Activated naive CD4-positive, alpha-beta T cell (primary cell): ENCODE measurements around the gene CCL17.
"Not testable (repeated sequence)": the region's sequence is repeated elsewhere in the genome, so short reads cannot be mapped to it uniquely, and the experiment has no call there.

ENCODE experiments used
- DNase-seq, 4 experiments: peaks; one replicate each; lab custom pipeline; 2025; lab: John Stamatoyannopoulos, UW

CCL17 gene

GRCh38 chr16:57403965-57404817, at the start of gene CCL17:
Gene CCL17 (plus strand): TSS chr16:57404767. CDS start chr16:57413933, 9,166 bp downstream.
- no peak for DNase-seq

DNA sequence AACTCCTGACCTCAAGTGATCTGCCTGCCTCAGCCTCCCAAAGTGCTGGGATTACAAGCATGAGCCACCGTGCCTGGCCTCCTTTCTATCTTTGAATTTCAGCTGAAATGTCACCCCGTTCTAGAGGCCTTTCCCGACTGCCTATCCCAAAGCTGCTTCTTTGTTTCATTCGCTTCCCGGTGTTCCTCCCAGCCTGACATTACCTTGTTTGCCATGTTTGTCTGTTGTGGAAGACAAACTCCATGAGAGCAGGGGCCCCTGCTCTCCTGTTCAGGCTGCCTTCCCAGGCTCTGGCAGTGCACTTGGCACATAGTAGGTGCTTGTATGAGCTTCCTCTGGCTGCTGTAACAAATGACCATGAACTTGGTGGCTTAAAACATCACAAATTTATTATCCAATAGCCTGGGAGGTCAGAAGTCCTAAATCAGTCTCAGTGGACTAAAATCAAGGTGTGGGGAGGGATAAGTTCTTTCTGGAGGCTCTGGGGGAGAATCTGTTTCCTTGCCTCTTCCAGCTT, 48.6 kb upstream of the CCL17 start:
- no peak for DNase-seq

DNA sequence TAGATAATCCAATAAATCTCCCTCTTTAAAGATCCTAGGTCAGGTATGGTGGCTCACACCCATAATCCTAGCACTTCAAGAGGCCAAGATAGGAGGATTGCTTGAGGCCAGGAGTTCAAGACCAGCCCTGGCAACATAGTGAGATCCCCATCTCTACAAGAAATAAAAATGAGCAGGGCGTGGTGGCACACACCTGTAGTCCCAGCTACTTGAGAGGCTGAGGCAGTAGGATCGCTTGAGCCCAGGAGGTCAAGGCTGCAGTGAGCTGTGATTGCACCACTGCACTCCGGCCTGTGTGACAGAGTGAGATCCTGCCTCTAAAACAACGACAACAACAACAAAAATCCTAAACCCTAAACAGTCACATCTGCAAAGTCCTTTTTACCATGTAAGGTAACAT, 48.0 kb upstream of the CCL17 start:
- no peak for DNase-seq

DNA sequence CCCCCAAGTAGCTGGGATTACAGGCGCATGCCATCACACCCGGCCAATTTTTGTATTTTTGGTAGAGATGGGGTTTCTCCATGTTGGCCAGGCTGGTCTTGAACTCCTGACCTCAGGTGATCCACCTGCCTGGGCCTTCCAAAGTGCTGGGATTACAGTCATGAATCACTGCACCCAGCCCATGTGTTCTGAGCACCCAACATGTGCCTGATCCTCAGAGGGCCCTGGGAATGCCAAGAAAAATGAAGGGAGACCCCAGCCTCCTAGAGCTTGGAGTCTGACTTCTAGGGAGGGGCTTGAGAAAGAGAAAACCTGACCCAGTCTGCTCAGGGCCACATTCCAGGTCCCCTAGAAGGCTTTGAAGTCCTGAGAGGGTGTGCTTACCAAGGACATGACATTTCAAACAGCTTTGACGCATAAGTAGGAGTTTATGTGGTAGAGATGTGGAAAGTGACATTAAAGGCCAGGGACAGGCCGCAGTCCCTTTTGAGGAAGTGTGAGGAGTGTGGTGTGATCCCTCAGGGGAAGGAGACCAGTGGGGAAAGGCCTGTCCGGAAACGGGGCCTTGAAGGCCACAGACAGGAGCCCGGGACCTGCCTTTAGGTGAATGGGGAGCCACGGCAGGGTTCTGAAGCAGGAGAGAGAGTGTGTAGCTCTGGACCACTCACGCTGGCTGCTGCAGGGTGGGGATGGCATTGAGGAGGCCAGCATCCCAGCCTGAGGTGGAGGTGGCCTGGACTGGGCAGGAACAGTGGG, 47.1 kb upstream of the CCL17 start:
- no peak for DNase-seq

DNA sequence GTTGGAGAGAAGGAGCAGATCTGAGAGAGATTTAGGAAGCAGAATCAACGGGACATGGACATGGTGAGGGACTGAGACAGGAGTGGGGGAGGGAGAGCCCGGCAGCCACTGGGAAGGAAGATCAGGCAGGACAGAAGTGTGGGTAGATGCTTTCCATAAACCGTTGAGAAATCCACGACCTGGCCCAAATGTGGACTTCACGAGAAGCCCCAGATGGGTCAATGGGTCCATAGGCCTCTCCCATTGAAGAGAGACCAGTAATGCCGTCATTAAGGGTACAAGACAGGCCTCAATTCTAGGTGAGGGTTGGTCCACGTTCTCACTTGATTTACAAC, 46.5 kb upstream of the CCL17 start:
- DNase-seq, result no peak

GRCh38 chr16:57358527-57359095, 46.0 kb upstream of the CCL17 start, which contains the start of gene CCL22:
Gene CCL22 (plus strand): TSS chr16:57358783. CDS start chr16:57358817, 34 bp downstream.
- no peak for DNase-seq

DNA sequence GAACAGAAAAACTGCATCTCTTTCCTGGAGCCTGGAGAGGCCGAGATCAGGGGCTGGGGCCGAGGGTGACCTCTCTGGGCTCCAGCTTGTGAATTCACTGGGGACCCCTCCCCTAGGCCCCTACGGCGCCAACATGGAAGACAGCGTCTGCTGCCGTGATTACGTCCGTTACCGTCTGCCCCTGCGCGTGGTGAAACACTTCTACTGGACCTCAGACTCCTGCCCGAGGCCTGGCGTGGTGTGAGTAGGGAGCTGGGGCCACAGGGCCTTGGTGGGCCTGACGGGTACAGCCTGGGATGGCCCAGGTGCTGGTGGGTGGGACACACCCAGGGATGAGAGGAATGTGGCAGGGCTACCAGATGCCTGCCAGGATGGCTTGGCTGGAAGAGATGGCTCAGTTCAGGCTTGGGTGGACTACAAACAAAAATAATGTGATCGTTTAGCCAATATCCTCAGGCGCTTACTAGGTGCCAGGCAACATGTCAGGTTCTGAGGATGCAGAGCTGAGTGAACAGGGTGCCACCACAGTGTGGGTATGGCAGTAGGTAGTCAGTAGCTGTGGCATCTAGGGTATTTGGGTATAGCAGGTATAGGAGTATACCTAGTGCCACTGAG, 44.1 kb upstream of the CCL17 start:
- DNase-seq, result no peak

DNA sequence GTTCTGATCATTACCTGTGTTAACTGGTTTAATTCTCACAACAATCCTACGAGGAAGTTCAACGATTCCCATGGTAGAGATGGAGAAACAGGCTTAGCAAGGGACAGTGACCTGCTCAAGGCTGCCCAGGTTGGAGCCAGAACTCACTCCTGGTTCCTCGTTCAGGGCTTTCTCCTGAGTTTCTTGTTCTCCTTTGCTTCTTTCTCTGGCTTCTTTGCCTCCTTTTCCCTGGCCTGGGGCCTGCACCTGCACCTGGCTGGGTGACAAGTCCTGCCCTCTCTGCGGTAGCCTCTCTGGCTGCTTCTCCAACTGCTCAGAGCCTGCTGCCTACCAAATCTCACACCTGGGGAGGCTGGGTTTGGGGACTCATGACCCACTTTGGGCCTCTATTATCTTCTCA, 43.2 kb upstream of the CCL17 start:
- no peak for DNase-seq

DNA sequence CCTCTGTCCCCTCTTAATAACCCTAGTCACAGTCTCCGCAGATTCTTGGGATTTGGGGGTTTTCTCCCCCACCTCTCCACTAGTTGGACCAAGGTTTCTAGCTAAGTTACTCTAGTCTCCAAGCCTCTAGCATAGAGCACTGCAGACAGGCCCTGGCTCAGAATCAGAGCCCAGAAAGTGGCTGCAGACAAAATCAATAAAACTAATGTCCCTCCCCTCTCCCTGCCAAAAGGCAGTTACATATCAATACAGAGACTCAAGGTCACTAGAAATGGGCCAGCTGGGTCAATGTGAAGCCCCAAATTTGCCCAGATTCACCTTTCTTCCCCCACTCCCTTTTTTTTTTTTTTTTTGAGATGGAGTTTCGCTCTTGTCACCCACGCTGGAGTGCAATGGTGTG, 40.4 kb upstream of the CCL17 start:
- DNase-seq, result no peak

DNA sequence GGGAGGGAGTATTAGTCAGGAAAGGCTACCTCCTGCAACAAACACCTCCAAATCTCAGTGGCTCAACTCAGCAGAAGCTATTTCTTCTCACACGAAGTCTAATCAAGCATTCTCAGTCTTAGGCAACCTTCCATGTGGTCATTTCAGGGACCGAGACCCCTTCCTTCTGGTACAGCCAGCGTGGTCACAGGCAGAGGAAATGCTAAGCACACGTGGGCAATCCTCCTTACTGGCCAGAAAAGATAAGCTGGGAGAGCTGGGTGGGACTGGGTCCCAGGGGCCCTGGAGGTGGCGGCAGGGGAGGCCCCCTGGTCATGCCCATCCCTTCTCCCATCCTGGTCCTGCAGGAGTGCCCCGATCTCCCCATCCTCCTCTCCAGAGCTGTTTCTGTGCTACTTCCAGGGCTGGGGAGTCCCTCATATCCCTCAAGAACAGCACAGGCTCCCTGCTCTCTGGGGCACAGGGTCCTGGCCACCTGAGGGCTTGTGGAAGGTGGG, 38.0 kb upstream of the CCL17 start:
- no peak for DNase-seq

DNA sequence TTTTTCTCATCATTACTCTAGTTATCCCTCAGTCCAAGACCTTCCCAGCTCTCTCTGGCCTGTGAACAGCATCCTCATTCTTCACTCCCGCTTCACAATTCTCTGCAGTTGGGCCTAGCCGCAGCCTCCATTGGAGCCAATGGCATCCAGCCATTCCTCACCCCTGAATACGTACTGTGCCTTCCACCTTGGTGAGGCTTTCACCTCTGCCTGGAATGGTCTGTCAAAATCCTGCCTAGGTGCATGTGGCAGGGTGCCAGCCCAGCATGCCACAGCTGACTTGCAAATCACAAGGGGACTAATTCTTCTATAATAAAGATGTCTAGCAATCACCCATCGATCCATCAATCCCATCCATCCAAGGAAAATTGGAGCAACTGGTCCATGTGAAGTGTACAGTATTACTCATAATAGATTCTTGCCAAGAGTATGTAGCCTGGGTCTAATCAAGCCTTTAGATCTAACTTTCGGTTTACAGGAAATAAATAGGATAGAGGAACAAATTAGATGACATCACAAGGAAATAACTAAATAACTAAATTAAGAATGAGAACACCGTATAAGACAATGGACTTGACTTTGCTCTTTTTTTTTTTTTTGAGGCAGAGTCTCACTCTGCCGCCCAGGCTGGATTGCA, 37.3 kb upstream of the CCL17 start:
- DNase-seq, result no peak

- DNase-seq, result no peak
These were observed 32.8 kb upstream of the CCL17 start for GRCh38 chr16:57371494-57372371.

DNA sequence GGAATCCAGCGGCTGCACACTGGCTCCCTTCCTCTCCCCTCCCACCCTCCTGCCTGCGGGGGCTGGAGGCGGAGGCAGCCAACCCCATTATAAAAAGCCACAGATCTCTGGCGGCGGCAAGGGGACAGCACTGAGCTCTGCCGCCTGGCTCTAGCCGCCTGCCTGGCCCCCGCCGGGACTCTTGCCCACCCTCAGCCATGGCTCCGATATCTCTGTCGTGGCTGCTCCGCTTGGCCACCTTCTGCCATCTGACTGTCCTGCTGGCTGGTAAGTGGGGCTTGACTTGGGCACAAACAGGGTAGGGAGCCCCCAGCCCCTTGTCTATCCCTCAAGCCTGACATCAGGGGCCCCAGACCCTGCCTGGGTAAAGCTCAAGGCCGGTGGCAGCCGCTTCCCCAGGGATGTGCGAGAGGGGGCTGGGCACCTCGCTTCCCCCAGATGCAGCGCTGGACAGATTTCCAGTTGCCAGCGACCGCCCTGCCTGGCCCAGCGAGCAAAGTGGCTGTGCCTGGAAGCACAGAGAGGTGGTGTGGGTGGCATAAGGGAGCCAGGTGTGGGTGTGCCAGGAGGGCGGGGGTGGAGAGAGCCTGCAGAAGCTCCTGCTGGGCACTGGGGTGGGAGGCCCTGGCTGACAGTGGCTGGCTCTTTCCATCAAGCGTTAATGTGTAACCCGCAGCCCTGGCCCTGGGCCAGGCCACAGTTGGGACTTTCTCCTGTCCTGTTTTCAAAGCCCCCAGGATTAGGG, 32.0 kb upstream of the CCL17 start, which contains the start of gene CX3CL1:
TSS of gene CX3CL1 (plus strand) at position 119 of the 745 bp plus-strand sequence. CDS start at position 198, 79 bp downstream.
- no peak for DNase-seq

GRCh38 chr16:57373117-57373947, 31.2 kb upstream of the CCL17 start:
- DNase-seq, result no peak

DNA sequence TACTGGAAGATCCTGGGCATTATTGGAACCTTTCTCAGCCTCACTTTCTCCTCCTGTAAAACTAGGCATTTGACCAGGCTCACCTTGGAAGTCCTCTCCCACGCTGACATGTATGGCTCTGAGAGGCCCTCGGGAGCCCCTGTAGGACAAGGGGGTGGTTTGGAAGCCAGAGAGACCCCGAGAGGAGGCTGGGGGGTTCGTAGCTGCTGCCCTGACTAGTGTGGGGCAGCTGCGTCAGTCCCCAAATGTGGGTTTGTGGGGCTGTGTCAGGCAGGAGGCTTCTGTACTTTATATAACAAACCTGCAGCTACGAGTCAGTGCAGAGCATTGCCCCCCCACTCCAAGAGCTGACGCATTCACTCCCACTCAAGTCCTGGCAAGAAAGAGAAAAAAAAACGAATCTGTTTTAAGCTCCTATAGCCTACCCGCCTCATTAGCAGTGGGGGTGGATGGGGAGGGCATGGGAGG, 30.5 kb upstream of the CCL17 start:
- no peak for DNase-seq

- not testable (repeated sequence) for DNase-seq
These were observed 29.6 kb upstream of the CCL17 start for GRCh38 chr16:57374925-57375465.

- DNase-seq, result no peak
These were observed 28.2 kb upstream of the CCL17 start for GRCh38 chr16:57376313-57376818.
